Retina (tissue), 1 donor: ENCODE results near the gene KIF11.
A peak's percentile ranks its signal among the peaks of the same experiment; 100 is the strongest.
"Not testable (repeated sequence)": the region's sequence is repeated elsewhere in the genome, so short reads cannot be mapped to it uniquely, and the experiment has no call there.

Source experiments
- DNase-seq: peaks from one replicate; pipeline ENCODE4 v3.0.0-alpha.2; 2016

KIF11 gene

DNA sequence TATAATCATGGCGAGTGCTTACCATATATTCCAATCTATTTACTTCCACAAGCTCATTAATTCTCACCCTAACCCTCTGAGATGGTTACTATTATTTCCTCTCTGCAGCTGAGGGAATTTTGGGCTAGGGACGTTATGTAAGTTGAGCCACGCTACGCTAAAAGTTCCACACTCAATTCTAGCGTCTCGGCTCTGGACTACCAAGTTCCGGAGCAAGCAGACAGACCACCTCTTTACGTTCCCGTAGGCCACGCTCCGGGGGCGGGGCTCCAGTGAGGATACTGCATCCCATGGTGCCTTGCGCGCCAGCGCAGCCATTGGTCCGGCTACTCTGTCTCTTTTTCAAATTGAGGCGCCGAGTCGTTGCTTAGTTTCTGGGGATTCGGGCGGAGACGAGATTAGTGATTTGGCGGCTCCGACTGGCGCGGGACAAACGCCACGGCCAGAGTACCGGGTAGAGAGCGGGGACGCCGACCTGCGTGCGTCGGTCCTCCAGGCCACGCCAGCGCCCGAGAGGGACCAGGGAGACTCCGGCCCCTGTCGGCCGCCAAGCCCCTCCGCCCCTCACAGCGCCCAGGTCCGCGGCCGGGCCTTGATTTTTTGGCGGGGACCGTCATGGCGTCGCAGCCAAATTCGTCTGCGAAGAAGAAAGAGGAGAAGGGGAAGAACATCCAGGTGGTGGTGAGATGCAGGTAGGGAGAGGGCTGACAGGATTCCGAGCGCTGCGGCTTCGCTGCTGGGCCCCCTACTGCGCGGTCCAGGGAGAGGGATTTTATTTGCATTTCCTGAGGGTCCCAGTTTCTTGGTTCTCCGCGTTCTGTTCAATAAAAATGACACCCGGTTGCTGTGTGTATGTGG, at the start of gene KIF11:
KIF11 (plus strand) TSS at position 370 of the 858 bp plus-strand sequence; CDS start at position 616, 246 bp downstream.
- DNase-seq: peak; percentile 96

DNA sequence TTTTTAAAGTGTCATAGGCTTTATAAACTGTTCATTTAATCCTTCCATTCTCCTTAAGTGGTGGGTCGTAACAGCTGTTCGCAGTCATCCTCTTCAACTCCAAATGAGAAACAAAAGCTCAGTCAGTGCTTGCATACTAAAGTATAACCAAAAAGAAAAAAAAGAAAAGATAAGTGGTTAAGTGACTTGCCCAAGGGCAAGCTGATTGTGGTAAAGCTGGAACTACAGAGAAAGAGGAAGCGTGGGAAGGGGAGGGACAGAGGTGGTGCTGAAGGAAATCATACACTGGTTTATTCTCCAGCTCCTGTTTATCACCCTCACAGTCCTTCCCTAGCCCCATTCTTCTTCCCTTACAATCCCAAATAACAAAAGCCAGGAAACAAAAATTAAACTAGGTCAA, 48.6 kb upstream of the KIF11 start:
- DNase-seq: no peak

DNA sequence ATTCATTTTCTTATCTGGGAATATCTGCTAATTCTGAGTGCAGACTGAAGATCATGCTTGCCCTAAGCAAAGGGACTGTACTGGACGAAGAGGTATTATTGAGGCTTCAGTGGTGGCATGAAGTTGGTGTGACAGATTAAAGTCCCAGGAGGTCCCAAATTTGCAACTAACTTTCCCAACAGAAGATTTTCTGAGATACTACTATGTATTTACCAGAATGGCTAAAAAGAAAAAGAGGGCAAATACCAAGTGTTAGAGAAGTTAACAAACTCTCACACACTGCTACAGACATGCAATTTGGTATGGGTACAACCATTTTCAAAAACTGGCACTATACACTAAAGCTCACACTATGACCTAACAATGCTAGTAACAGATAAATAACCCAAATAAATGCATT, 47.4 kb upstream of the KIF11 start:
- DNase-seq: no peak

DNA sequence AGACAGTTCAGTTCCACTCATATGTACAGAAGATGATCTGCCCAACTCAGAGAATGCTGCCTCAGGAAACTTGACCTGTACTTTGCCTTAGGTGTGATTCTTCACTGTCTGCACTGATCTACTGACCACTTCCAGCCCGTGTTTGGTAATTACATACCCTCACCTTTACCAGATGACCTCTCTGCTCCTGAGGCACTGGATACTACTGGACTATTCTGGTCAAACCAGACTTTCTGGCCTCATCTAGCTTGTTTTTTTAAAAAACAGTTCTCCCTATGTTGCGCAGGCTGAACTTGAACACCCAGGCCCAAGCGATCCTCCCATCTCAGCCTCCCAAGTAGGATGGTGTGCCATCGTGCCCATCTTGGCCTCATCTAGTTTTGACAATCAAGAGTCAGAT, 45.3 kb upstream of the KIF11 start:
- DNase-seq: no peak

DNA sequence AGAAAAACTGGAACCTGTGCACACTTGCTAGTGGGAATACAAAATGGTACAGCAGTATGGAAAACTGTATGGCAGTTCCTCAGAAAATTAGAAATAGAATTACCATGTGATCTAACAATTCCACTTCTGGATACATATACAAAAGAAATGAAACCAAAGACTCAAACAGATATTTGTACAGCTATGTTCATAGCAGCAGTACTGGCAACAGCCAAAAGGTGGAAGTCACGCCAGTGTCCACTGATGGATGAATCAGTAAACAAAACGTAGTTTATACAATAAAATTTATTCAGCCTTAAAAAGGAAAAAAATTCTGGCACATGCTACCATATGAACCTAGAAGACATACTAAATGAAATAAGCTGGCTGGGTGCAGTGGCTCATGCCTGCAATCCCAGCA, 42.0 kb upstream of the KIF11 start:
- DNase-seq: no peak

DNA sequence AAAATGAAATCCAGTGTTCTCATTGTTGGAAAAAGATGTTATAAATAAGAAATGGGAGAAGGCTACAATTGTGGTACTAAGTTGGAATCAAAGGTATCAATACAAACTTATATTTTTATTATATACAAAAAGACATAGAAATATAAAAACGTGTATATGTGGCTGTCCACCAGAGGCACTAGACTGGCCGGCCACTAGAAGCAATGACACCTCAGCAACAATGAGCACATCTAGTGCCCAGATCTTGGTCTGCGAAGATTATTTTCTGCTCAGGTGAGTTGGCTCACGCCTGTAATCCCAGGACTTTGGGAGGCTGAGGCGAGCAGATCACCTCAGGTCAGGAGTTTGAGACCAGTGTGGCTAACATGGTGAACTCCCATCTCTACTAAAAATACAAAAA, 40.6 kb upstream of the KIF11 start:
- DNase-seq: no peak

DNA sequence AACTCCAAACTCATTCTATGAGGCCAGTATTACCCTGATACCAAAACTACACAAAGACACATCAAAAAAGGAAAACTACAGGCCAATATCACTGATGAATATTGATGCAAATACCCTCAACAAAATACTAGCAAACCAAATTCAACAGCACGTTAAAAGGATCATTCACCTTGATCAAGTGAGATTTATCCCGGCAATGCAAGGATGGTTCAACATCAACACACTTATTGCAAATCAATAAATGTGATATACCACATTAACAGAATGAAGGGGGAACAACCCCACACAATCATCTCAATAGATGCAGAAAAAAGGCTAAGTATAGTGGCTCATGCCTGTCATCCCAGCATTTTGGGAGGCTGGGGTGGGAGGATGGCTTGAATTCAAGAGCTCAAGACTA, 39.0 kb upstream of the KIF11 start:
- DNase-seq: no peak

DNA sequence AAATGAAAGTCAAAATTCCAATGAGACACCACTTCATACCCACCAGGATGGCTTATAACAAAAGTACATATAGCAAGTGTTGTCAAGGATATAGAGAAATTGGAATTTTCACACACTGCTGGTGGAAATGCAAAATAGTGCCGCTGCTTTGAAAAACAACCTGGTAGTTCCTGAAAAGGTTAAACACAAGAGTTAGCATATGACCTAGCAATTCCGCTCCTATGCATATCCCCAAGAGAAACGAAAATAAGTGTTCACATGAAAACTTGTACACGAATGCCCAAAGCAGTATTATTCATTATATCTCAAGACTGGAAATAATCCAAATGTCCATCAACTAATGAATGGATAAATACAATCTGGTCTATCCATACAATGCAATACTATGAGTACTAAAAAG, 33.9 kb upstream of the KIF11 start:
- no peak for DNase-seq

DNA sequence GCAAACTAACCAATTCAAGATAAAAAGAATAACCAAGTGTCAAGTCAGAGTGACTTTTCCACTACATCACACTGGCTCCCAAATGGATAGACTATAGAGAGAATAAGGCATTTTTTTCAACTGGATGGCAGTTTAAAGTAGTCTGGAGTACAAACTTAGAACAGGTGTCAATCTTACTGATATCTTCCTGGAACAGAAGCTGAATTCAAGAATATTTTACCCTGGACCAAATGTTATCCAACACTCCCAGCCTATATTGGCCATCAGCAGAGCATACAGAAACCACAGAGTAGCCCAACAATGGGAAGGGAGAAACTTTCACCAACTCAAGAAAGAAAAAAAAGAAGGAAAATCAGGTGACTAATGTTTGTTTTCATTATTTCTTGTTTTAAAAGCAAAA, 30.5 kb upstream of the KIF11 start:
- DNase-seq: no peak

DNA sequence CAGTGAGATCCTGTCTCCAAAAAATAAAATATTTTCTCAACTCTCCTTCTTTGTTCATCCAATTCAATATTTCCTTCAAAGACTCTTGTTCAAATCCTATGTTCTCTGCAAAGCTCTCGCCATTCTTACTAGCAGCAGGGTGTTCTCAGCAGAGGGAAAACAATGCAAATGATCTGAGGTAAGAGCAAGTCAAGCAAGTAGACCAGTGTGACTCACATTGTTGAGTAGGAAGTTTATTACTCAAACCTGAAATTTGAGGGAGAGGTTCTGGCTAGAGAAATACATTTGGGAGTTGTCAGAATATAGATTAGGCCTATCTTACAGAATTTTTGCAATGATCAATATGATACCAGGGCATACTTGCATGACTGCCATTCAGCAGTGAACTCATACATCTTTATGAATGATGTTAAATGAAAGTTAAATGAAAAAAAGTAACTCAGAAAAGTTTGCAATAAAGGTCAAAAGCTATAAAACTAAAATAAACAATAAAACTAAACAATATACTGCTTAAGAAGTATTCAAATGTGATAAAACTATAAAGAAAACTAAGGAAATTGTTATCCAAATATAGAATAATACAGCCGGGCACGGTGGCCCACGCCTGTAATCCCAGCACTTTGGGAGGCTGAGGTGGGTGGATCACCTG, 24.9 kb upstream of the KIF11 start:
- DNase-seq: no peak

DNA sequence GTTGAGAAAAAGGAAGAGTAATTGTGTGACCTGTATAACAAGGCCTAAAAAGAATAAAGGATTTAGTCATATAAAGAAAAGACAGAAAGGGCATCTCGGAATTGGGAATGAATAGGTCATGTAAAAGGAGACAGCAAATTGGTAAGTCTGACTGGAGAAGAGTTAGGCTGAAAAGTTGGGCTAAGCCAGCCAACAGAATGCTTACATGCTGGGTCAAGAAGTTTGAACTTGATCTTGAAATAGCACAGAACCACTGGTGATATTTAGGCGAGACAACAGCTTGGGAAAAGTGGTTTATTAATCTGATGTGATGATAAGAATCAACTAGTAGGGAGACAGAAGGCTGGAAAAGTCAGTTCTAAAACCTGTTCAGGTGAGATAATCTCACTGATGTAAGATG, 23.9 kb upstream of the KIF11 start:
- DNase-seq: no peak

DNA sequence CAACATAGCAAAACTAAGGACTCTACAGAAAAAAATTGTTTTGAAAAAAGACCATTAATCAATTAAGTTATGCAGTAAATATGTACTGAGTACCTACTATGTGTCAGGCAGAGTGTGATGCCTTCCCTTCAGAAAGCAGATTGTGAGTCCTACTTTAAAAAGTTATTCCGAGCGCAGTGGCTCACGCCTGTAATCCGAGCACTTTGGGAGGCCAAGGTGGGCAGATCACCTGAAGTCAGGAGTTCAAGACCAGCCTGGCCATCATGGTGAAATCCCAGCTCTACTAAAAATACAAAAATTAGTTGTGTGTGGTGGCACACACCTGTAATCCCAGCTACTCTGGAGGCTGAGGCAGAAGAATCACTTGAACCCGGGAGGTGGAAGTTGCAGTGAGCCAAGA, 23.3 kb upstream of the KIF11 start:
- not testable (repeated sequence) for DNase-seq

DNA sequence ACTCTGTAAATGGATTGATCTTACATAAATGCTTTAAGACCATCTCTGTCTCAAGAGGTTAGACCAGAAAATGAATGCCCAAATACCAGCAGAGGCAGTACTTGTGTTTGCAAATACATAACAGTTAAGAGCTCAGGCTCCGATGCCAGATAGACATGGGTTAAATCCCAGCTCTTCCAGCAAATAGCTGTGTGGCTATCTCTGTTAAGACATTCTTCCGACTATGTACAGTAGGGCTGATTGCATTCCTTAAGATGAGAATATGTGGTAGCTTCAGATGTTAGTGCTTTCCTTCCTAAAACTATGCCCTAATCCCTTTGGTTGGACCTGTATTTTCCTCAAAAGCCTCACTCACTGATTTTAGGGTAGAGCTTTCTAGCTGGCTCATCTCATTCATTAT, 21.3 kb upstream of the KIF11 start:
- no peak for DNase-seq

DNA sequence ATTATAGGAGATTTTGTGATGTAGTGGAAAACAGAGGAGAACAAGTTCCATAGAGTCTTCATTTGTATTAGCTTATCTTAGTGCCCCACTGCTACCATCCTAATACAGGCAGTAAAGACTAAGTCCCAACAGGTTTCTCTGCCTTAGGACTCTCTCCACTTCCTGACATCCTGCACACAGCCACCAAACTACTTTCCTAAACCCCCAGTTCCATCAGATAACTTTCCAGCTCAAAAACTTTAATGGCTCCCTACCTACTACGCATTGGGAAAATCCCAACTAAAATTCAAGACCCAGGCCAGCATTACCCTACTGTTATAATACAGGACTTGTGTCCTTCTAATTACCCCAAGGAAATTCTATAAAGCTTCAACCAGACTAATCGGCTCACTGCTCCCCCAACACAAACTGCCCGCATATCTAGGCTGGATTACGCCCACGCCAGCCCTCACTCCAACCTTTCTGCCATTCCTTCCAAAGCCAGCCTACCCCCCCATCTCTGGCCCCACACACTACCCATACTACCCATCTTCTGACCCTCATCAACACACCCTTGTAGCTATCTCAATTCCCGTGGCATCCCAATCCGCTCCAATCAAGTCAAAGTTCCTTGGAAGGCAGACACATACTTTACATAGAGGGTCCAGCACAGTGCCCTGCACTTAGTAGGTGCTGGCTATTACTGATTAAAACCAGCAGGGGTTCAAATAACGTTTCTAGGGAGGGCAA, 20.4 kb upstream of the KIF11 start:
- no peak for DNase-seq

DNA sequence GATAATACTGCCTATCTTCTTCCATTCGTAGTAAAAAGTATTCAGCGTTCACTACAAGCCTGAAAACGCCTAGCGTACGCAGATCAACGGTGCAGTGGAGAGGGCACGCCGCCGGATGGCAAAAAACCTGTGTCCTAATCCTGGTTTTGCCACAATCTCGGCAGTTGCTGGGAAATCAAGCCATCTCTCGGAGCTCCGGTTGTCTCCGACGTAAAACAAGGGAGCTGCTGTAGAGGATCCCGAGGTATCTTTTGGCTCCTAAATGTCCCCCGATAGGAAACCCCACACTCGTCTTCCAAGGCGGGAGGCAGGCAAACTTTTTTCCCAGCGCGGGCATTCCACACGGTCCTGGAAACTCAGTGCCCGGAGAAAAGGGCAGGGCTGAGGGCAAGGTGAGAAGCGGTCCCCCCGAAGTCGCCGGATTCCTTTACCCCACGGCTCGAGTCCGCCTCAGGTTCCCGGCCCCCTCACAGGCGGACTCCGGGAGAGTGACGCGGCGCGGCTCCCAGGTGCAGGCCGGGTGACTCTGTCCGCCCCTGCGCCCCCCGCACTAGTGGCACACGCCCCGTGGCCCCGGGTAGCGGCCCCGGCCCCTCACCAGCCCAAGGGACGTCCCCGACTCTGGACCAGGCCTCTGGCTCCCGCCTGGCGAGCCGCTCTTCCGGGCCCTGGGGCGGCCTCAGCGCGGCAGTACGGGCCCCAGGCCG, 19.7 kb upstream of the KIF11 start:
- no peak for DNase-seq

DNA sequence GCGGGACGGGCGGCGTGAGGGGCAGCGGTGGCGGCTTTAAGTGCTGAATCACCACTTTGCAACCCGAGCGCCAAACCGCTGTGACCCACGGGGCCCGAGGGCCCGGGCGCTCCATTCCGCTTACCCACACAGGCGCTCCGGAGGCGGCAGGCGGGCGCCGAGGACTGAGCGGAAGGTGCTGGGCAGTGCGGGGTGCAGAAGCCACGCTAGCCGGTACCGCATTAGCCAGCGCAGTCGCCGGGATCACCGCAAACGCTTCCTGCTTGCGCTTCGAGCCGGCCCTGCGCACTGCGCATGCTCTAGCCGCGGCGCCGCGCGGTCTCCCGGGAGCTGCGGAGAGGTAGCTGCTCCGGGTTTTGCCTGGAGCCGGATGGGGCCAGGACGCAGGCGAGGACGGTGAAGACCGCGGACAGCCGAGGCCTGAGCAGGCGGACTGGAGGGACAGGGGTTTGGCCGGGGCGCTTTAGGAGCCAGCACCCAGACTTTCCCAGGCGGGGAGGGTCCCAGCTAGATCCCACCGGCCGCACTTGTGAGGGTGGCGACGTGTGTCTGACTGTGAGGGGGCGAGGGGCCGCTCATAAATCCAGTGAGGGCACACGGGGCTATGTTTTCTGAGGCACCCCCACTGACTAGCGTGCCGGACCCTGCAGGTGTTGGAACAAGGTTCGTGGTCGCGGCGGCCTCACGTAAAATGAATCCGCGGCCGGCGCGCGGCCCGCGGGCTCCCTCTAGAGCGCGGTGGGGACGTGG, 19.0 kb upstream of the KIF11 start, which contains the start of gene IDE:
IDE (minus strand) TSS at position 296 of the 750 bp plus-strand sequence; CDS start at position 222, 74 bp downstream.
- DNase-seq: peak; percentile 98

DNA sequence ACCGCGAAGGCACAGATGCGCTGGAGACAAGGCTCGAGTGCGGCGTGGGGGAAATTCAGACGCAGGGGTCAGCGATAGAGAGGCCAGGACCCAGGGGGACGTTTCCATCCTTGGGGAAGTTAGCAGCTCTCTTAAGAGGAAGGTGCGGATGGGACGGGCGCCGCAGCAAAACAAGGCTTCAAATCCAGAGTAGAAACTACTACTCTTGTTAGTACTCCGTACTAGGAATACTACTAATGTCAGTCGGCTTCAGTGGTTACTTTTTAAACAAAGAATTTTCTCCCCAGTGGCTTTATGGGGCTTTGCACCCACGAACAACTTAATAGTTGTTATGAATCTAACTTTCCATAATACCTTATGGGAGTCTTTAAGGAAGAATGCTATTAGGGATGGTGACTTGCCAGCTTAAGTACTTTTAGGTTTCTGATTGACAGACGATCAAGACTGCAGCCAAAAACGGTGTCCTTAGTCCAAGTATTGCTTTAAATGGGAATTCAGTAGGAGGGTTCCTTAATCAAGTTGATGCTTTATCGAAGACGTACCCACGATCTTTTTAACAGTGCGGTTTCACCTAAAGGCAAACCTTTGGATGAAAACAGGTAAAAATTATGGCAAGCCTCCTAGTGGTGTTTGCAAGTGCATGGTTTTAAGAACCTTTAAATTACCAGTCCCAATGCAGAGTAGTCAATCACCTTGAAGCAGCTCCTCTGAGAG, 18.2 kb upstream of the KIF11 start:
- no peak for DNase-seq

DNA sequence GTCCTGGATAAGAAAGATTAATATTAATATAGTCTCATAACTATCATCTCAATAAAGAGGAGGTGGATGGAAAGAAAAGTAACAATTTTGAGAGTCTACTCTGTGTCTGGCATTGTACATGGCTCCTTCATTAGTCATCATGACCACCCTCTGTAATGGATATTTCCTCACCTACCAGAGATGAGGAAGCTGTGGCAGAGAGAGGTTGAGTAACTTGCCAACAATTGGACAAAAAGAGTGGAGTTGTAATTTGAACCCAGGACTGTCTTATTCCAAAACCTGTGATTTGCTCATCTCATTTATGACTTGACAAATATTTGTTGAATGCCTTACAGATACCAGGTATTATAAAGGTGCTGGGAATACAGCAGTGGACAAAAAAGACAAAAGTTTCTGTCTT, 17.0 kb upstream of the KIF11 start:
- DNase-seq: no peak

DNA sequence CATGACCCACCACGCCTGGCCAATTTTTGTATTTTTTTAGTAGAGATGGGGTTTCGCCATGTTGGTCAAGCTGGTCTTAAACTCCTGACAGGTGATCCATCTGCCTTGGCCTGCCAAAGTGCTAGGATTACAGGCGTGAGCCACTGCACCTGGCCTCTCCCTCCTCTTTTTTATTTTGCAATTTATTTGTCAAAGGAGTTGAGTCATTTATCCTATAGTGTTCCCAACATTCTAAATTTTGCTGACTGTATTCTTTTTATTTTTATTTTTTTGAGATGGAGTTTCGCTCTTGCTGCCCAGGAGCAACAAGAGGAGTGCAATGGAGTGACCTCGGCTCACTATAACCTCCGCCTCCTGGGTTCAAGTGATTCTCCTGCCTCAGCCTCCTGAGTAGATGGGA, 10.6 kb upstream of the KIF11 start:
- DNase-seq: not testable (repeated sequence)

DNA sequence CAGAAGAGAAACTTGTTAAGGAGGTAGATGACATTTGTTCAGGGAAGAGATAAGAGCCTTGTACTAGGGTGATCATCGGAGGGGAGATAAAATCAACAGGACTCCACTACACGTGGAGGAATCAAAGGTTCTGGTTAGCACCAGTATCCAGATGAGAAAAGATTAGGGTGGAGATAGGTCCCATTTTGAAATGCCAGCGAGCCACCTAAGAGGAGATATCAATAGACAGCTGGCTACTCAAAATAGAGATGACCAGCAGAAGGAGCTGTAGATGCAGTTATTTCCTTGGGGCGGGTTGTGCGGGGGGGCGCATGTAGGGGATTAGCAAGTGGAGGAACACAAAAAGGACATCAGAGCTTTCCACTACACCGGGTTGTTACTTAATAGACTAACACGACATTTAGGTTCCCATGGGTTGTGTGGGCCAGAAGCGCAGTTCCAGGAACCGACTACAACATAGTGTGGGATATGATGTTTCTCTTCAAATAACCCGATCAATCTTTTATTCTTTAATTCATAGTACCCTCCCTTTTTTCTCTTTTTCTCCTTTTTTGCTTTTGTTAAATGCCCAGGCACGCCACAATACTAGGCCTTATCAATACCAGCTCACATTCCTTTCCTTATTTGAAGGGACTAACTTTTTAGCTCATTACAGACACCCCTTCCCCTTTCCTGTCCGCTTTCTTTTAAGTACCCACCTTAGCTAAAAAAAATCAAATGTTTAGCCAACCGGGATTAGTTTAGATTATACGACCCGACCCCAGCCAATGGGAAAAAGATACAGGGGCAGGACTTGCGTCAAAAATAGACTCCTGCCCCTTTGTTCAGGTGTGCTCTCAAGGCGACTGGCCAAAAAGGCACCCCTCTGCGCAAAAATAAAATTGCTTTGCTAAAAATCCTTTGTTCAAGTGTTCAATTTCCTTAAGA, 2.0 kb upstream of the KIF11 start:
- DNase-seq: peak; percentile 57
